AG04450 (cell line): ENCODE results near the gene REV1. TPM values are rescaled to one million over a fixed set of nuclear protein-coding genes. Genes with fewer than 3 reads are reported as not detected.

Experiments used
- CTCF ChIA-PET: fragments of 300-600, 350-600 bp; formaldehyde crosslinking; extraction: SDS; loops from one replicate; lab custom pipeline; 2022; ENCODE audit warnings: antibody characterized with exemption, inconsistent platforms; lab: Charles Lee
- POLR2A ChIA-PET: fragments of 350-600 bp; formaldehyde crosslinking; extraction: SDS; loops from one replicate; lab custom pipeline; 2021; ENCODE audit warnings: antibody characterized with exemption, inconsistent platforms; lab: Yijun Ruan, JAX
- DNase-seq: peaks from one replicate; pipeline ENCODE4 v3.0.0-alpha.2; 2011; ENCODE audit warnings: low read depth, low spot score
- H3K27ac ChIP-seq: one replicate; pipeline ENCODE4 v1.5.1; 2012; ENCODE audit warnings: low read depth, low read length, control low read depth
- H3K27me3 ChIP-seq: one replicate; pipeline ENCODE4 v1.6.0; 2012; ENCODE audit warnings: low read length; ENCODE audit not compliant: control insufficient read depth, insufficient read depth
- H3K4me3 ChIP-seq: 2 replicates; pipeline ENCODE4 v1.5.1; 2011; ENCODE audit warnings: mild to moderate bottlenecking, low read depth, low read length, control low read depth
- H3K9me3 ChIP-seq: 2 replicates; pipeline ENCODE4 v1.5.1; 2012; ENCODE audit warnings: low read length; ENCODE audit not compliant: control insufficient read depth, insufficient read depth
- CTCF ChIP-seq: IDR thresholded peaks from 2 replicates; pipeline ENCODE4 v1.5.1; 2011; ENCODE audit warnings: low read depth, low read length, control low read depth, inconsistent platforms
- polyA plus RNA-seq: library from polyadenylated mRNA; depleted of rRNA; stranded (reverse); fragments of >200 nt; gene quantifications from 2 replicates; pipeline ENCODE4 v1.2.3, GENCODE V29; 2011

The REV1 gene
- polyA plus RNA-seq, 1 experiment: 26.4 TPM

GRCh38 chr2:99451686-99452085 is 38.1 kb downstream of the REV1 start:
- no peak for TF ChIP-seq CTCF
- DNase-seq: no peak
- no peak overlapping the region for H3K27ac ChIP-seq
- no peak overlapping the region for H3K4me3 ChIP-seq
- H3K9me3 ChIP-seq: no peaks in the 10 kb centered on the region
- CTCF ChIA-PET: no interaction called here
- POLR2A ChIA-PET: no interaction called here
- H3K27me3 ChIP-seq: no peaks in the 10 kb centered on the region

- no peak overlapping the region for H3K4me3 ChIP-seq
- no peak for DNase-seq
- H3K27me3 ChIP-seq: no peaks in the 10 kb centered on the region
- H3K27ac ChIP-seq: no peak overlapping the region
- H3K9me3 ChIP-seq: no peaks in the 10 kb centered on the region
- no peak for TF ChIP-seq CTCF
- CTCF ChIA-PET: no interaction called here
- POLR2A ChIA-PET: no interaction called here
Observed at GRCh38 chr2:99451280-99451679, 38.5 kb downstream of the REV1 start.

GRCh38 chr2:99450199-99450598 is 39.6 kb downstream of the REV1 start:
- no peak for DNase-seq
- ChIA-PET POLR2A (no interaction called here), CTCF (interaction anchor here (1.0 kb wide), 1 partner anchor 113 kb away, joined by 3 read pairs; the partner anchor contains the start of gene EIF5B)
- no peak overlapping the region for H3K27ac ChIP-seq
- no peak overlapping the region for H3K4me3 ChIP-seq
- no peaks in the 10 kb centered on the region for H3K9me3 ChIP-seq
- no peak for TF ChIP-seq CTCF
- H3K27me3 ChIP-seq: no peaks in the 10 kb centered on the region

- TF ChIP-seq CTCF: no peak
- no peaks in the 10 kb centered on the region for H3K9me3 ChIP-seq
- H3K4me3 ChIP-seq: no peak overlapping the region
- CTCF ChIA-PET: interaction anchor here (1.3 kb wide), 1 partner anchor 16 kb away, joined by 3 read pairs; no protein-coding TSS in a partner anchor
- no peak for DNase-seq
- H3K27ac ChIP-seq: no peak overlapping the region
- POLR2A ChIA-PET: no interaction called here
- no peaks in the 10 kb centered on the region for H3K27me3 ChIP-seq
Observed at GRCh38 chr2:99448556-99448955, 41.3 kb downstream of the REV1 start.

GRCh38 chr2:99445065-99445464 is 44.8 kb downstream of the REV1 start:
- CTCF ChIA-PET: interaction anchor here (1.1 kb wide), 1 partner anchor 815 kb away, joined by 3 read pairs; no protein-coding TSS in a partner anchor
- POLR2A ChIA-PET: interaction anchor here (0.6 to 0.7 kb wide), 3 partner anchors 24 to 936 kb away, joined by 3 to 5 read pairs (median 3); no protein-coding TSS in a partner anchor
- TF ChIP-seq CTCF: no peak
- H3K27me3 ChIP-seq: no peaks in the 10 kb centered on the region
- no peak for DNase-seq
- H3K9me3 ChIP-seq: no peaks in the 10 kb centered on the region
- H3K27ac ChIP-seq: no peak overlapping the region
- no peak overlapping the region for H3K4me3 ChIP-seq
